H9 (cell line): ENCODE data around the gene ZNF407. TPM values are rescaled to one million over a fixed set of nuclear protein-coding genes. Genes with fewer than 3 reads are reported as not detected.

Experiments used
- DNase-seq: peaks from one replicate; pipeline ENCODE4 v3.0.0-alpha.2; 2017
- H2AFZ ChIP-seq: one replicate; pipeline ENCODE4 v1.6.1; 2013; ENCODE audit warnings: mild to moderate bottlenecking, low read length, control low read depth, moderate library complexity
- H2AK5ac ChIP-seq: 2 replicates; pipeline ENCODE4 v1.6.1; 2013; ENCODE audit warnings: low read length, control low read depth, mixed read lengths; ENCODE audit not compliant: insufficient read length
- H2BK120ac ChIP-seq: one replicate; pipeline ENCODE4 v1.6.1; 2013; ENCODE audit warnings: low read depth, mild to moderate bottlenecking, low read length, control low read depth, inconsistent platforms; ENCODE audit not compliant: poor library complexity, severe bottlenecking
- H2BK12ac ChIP-seq: 2 replicates; pipeline ENCODE4 v1.6.1; 2013; ENCODE audit warnings: low read length, control low read depth, mixed read lengths, low read depth; ENCODE audit not compliant: insufficient read length
- H2BK15ac ChIP-seq: 2 replicates; pipeline ENCODE4 v1.6.1; 2013; ENCODE audit warnings: low read depth, low read length, control low read depth
- H2BK20ac ChIP-seq: one replicate; pipeline ENCODE4 v1.6.1; 2013; ENCODE audit warnings: low read depth, mild to moderate bottlenecking, low read length, control low read depth, inconsistent platforms; ENCODE audit not compliant: poor library complexity, severe bottlenecking
- H2BK5ac ChIP-seq: 2 replicates; pipeline ENCODE4 v1.6.1; 2013; ENCODE audit warnings: low read length, control low read depth, mixed read lengths; ENCODE audit not compliant: insufficient read length
- H3K14ac ChIP-seq: 2 replicates; pipeline ENCODE4 v1.6.1; 2013; ENCODE audit warnings: low read length, control low read depth; ENCODE audit not compliant: insufficient read depth
- H3K18ac ChIP-seq: 2 replicates; pipeline ENCODE4 v1.6.1; 2013; ENCODE audit warnings: low read depth, mild to moderate bottlenecking, mixed read lengths, low read length, control low read depth; ENCODE audit not compliant: insufficient read length
- H3K23ac ChIP-seq: 2 replicates; pipeline ENCODE4 v1.6.1; 2013; ENCODE audit warnings: low read length, control low read depth, mixed read lengths, low read depth; ENCODE audit not compliant: insufficient read length
- H3K23me2 ChIP-seq: 2 replicates; pipeline ENCODE4 v1.6.1; 2013; ENCODE audit warnings: low read depth, mild to moderate bottlenecking, mixed read lengths, low read length, control low read depth; ENCODE audit not compliant: insufficient read length, poor library complexity, severe bottlenecking
- H3K27ac ChIP-seq: 2 replicates; pipeline ENCODE4 v1.5.1; 2013; ENCODE audit warnings: low read length, control low read depth, mixed read lengths, low read depth; ENCODE audit not compliant: insufficient read length
- H3K27me3 ChIP-seq: 2 replicates; pipeline ENCODE4 v1.6.1; 2013; ENCODE audit warnings: low read length, control low read depth, inconsistent platforms; ENCODE audit not compliant: insufficient read depth
- H3K4ac ChIP-seq: 2 replicates; pipeline ENCODE4 v1.6.1; 2013; ENCODE audit warnings: low read depth, mild to moderate bottlenecking, control low read depth, inconsistent platforms, low read length, moderate library complexity
- H3K4me1 ChIP-seq: 2 replicates; pipeline ENCODE4 v1.6.1; 2013; ENCODE audit warnings: low read length, control low read depth, inconsistent platforms; ENCODE audit not compliant: insufficient read depth
- H3K4me2 ChIP-seq: 2 replicates; pipeline ENCODE4 v1.6.1; 2013; ENCODE audit warnings: low read length, control low read depth, mixed read lengths; ENCODE audit not compliant: insufficient read length, insufficient read depth
- H3K56ac ChIP-seq: 2 replicates; pipeline ENCODE4 v1.6.1; 2013; ENCODE audit warnings: low read depth, mild to moderate bottlenecking, mixed read lengths, low read length, control low read depth; ENCODE audit not compliant: insufficient read length
- H3K79me1 ChIP-seq: 2 replicates; pipeline ENCODE4 v1.6.1; 2013; ENCODE audit warnings: low read depth, mild to moderate bottlenecking, moderate library complexity, low read length, control low read depth, inconsistent platforms; ENCODE audit not compliant: insufficient read depth, poor library complexity, severe bottlenecking
- H3K79me2 ChIP-seq: 2 replicates; pipeline ENCODE4 v1.6.1; 2013; ENCODE audit warnings: low read length, control low read depth, inconsistent platforms; ENCODE audit not compliant: insufficient read depth
- H3K9ac ChIP-seq: 2 replicates; pipeline ENCODE4 v1.6.1; 2013; ENCODE audit warnings: low read length, control low read depth, mixed read lengths; ENCODE audit not compliant: insufficient read length; ENCODE audit errors: extremely low read depth
- H3K9me3 ChIP-seq: one replicate; pipeline ENCODE4 v1.6.1; 2013; ENCODE audit warnings: low read depth, low read length, inconsistent platforms; ENCODE audit not compliant: control insufficient read depth
- H3T11ph ChIP-seq: one replicate; pipeline ENCODE4 v1.6.1; 2013; ENCODE audit warnings: mild to moderate bottlenecking, low read length, control low read depth, inconsistent platforms
- H4K20me1 ChIP-seq: one replicate; pipeline ENCODE4 v1.6.1; 2013; ENCODE audit not compliant: control insufficient read depth, insufficient read length, insufficient read depth
- H4K5ac ChIP-seq: 2 replicates; pipeline ENCODE4 v1.6.1; 2013; ENCODE audit warnings: low read depth, mild to moderate bottlenecking, mixed read lengths, low read length, control low read depth; ENCODE audit not compliant: insufficient read length
- H4K8ac ChIP-seq: replicated peaks from 2 replicates; pipeline ENCODE4 v1.6.1; 2013; ENCODE audit warnings: low read length, control low read depth, mixed read lengths, low read depth; ENCODE audit not compliant: insufficient read length
- H4K91ac ChIP-seq: 2 replicates; pipeline ENCODE4 v1.6.1; 2013; ENCODE audit warnings: low read depth, mild to moderate bottlenecking, moderate library complexity, mixed read lengths, low read length, control low read depth; ENCODE audit not compliant: insufficient read length
- H3K27ac Mint-ChIP-seq, 3 experiments: 2 replicates in 2 of 3; 3 replicates in 1 of 3; pipeline ENCODE4 v1.8.0; 2020 to 2021; ENCODE audit warnings: mixed read lengths in 3 of 3, mild to moderate bottlenecking in 1 of 3, moderate library complexity in 1 of 3
- H3K27me3 Mint-ChIP-seq: 2 replicates; pipeline ENCODE4 v1.8.0; 2021; ENCODE audit warnings: low read depth, mild to moderate bottlenecking, moderate library complexity, mixed read lengths
- H3K36me3 Mint-ChIP-seq, 3 experiments: 2 replicates in 2 of 3; 3 replicates in 1 of 3; pipeline ENCODE4 v1.8.0; 2020 to 2021; ENCODE audit warnings: low read depth in 3 of 3, mixed read lengths in 3 of 3; ENCODE audit not compliant: insufficient read depth in 1 of 3
- H3K4me1 Mint-ChIP-seq, 2 experiments: 2 replicates each; pipeline ENCODE4 v1.8.0; 2020; ENCODE audit warnings: mixed read lengths in 2 of 2
- H3K4me3 Mint-ChIP-seq, 2 experiments: 2 replicates in 1 of 2; 3 replicates in 1 of 2; pipeline ENCODE4 v1.8.0; 2020 to 2021; ENCODE audit warnings: mild to moderate bottlenecking in 2 of 2, mixed read lengths in 2 of 2, moderate library complexity in 1 of 2
- H3K9me3 Mint-ChIP-seq, 2 experiments: 2 replicates in 1 of 2; 3 replicates in 1 of 2; pipeline ENCODE4 v1.8.0; 2020; ENCODE audit warnings: mild to moderate bottlenecking in 2 of 2, mixed read lengths in 2 of 2, moderate library complexity in 1 of 2
- WGBS: extraction: QIAGEN DNeasy Blood & Tissue Kit; methylation state at CpG from one replicate; pipeline ENCODE4 v1.1.7; 2013; ENCODE audit warnings: missing lambda C conversion rate, low lambda C conversion rate, mixed read lengths; ENCODE audit not compliant: insufficient read length; ENCODE audit errors: extremely low coverage; 5-methylcytosine and 5-hydroxymethylcytosine counted together
- total RNA-seq: library from RNA; stranded (reverse); gene quantifications from 2 replicates; pipeline ENCODE4 v1.2.1, GENCODE V29; 2021
- TF ChIP-seq, protein P1 (sequence below): fragments of 200-600 bp; sonication (generic); conservative IDR thresholded peaks from 3 replicates; pipeline ENCODE4 v1.8.0; 2021; ENCODE audit warnings: antibody characterized with exemption, mild to moderate bottlenecking

The ZNF407 gene
- total RNA-seq, 1 experiment from 2014 or later = 8.7 TPM

- Histone ChIP-seq H3K9ac (no peak overlapping the region), H3K4me1 (no peaks in the 10 kb centered on the region), H3K23me2 (no peaks in the 10 kb centered on the region), H2AK5ac (no peak overlapping the region), H2BK5ac (no peak overlapping the region), H3K27me3 (no peaks in the 10 kb centered on the region), H2BK120ac (no peak overlapping the region), H3K4ac (no peak overlapping the region), H4K8ac (no peak overlapping the region), H2BK15ac (no peak overlapping the region), H4K20me1 (no peaks in the 10 kb centered on the region), H3K14ac (no peak overlapping the region), H3K18ac (no peak overlapping the region), H2AFZ (no peak overlapping the region), H3K9me3 (no peaks in the 10 kb centered on the region), H2BK12ac (no peak overlapping the region), H4K5ac (no peak overlapping the region), H2BK20ac (no peak overlapping the region), H3K56ac (no peak overlapping the region), H3K27ac (no peak overlapping the region), H3T11ph (no peak overlapping the region), H4K91ac (no peak overlapping the region), H3K79me1 (no peaks in the 10 kb centered on the region), H3K23ac (no peak overlapping the region), H3K4me2 (no peak overlapping the region), H3K79me2 (no peaks in the 10 kb centered on the region)
- Mint-ChIP-seq H3K27ac (no peak overlapping the region), H3K4me3 (no peak overlapping the region), H3K36me3 (no peaks in the 10 kb centered on the region), H3K27me3 (no peaks in the 10 kb centered on the region), H3K4me1 (peaks cover 0 to 6% of the 10 kb centered on the region in 2 experiments; a peak in 1 of 4 replicates), H3K9me3 (no peaks in the 10 kb centered on the region; a peak in 1 of 5 replicates)
- TF ChIP-seq, protein P1, sequence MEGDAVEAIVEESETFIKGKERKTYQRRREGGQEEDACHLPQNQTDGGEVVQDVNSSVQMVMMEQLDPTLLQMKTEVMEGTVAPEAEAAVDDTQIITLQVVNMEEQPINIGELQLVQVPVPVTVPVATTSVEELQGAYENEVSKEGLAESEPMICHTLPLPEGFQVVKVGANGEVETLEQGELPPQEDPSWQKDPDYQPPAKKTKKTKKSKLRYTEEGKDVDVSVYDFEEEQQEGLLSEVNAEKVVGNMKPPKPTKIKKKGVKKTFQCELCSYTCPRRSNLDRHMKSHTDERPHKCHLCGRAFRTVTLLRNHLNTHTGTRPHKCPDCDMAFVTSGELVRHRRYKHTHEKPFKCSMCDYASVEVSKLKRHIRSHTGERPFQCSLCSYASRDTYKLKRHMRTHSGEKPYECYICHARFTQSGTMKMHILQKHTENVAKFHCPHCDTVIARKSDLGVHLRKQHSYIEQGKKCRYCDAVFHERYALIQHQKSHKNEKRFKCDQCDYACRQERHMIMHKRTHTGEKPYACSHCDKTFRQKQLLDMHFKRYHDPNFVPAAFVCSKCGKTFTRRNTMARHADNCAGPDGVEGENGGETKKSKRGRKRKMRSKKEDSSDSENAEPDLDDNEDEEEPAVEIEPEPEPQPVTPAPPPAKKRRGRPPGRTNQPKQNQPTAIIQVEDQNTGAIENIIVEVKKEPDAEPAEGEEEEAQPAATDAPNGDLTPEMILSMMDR = no peak
- no peak for DNase-seq
- no CpG with 5 or more reads among the region's 1 CpG for WGBS
Measured at GRCh38 chr18:74724186-74724585, 126.5 kb downstream of the ZNF407 start.
